ENCODE measurements around the gene FCMR. TPM values are rescaled to one million over a fixed set of nuclear protein-coding genes. Genes with fewer than 3 reads are reported as not detected.

Gene FCMR
- total and polyA plus RNA-seq, 10 of the 15 experiments (the other 5 are each of a cell fraction or from before 2014, with no cell fraction given), result 79.7 to 245 (median 123) TPM

GRCh38 chr1:206909161-206909882 is 12.4 kb downstream of the FCMR start:
- ATAC-seq (no peak; the same call in 1 of the 3 replicates), DNase-seq (ENCODE audit: low read depth, low spot score) (no peak), FAIRE-seq (no peak)
- H3K4me1 ChIP-seq (ENCODE audit: control insufficient read depth, insufficient read depth, low read length), result peaks cover 16% of the 10 kb centered on the region
- no peak overlapping the region for H3K9ac ChIP-seq (ENCODE audit: control insufficient read depth, insufficient read depth, low read length)
- peaks cover 29 to 38% of the 10 kb centered on the region in 2 experiments for H3K36me3 ChIP-seq (ENCODE audit: control insufficient read depth in 2 of 2, insufficient read depth in 2 of 2, low read length in 1 of 2)
- RAD21 ChIA-PET (ENCODE audit: unreplicated experiment), result interaction anchor here (0.7 to 1.8 kb wide), 8 partner anchors 21 to 175 kb away, joined by 3 to 10 read pairs (median 4); no protein-coding TSS in a partner anchor
- TF ChIP-seq POLR2A (IDR thresholded peaks at IDR 0.05; ENCODE audit: low read depth, low read length), result 0 out of 2 replicates have a peak, but pooled peaks have one; percentile 1
- TF ChIP-seq, protein P1, sequence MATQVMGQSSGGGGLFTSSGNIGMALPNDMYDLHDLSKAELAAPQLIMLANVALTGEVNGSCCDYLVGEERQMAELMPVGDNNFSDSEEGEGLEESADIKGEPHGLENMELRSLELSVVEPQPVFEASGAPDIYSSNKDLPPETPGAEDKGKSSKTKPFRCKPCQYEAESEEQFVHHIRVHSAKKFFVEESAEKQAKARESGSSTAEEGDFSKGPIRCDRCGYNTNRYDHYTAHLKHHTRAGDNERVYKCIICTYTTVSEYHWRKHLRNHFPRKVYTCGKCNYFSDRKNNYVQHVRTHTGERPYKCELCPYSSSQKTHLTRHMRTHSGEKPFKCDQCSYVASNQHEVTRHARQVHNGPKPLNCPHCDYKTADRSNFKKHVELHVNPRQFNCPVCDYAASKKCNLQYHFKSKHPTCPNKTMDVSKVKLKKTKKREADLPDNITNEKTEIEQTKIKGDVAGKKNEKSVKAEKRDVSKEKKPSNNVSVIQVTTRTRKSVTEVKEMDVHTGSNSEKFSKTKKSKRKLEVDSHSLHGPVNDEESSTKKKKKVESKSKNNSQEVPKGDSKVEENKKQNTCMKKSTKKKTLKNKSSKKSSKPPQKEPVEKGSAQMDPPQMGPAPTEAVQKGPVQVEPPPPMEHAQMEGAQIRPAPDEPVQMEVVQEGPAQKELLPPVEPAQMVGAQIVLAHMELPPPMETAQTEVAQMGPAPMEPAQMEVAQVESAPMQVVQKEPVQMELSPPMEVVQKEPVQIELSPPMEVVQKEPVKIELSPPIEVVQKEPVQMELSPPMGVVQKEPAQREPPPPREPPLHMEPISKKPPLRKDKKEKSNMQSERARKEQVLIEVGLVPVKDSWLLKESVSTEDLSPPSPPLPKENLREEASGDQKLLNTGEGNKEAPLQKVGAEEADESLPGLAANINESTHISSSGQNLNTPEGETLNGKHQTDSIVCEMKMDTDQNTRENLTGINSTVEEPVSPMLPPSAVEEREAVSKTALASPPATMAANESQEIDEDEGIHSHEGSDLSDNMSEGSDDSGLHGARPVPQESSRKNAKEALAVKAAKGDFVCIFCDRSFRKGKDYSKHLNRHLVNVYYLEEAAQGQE (IDR thresholded peaks at IDR 0.05; ENCODE audit: low read depth, low read length), result no peak
- no peak for TF ChIP-seq POLR2AphosphoS5 (IDR thresholded peaks at IDR 0.05; ENCODE audit: low read length)
- no peak for TF ChIP-seq ZBTB40 (IDR thresholded peaks at IDR 0.05; ENCODE audit: borderline replicate concordance)
- no peak for TF ChIP-seq NR2C1 (IDR thresholded peaks at IDR 0.05)
- peak; percentile 12; the same call in 1 of the 2 replicates for TF ChIP-seq PKNOX1 (IDR thresholded peaks at IDR 0.05)
- TF ChIP-seq MTA2 (IDR thresholded peaks at IDR 0.05; ENCODE audit: low read depth), result no peak
- TF ChIP-seq EGR1 (IDR thresholded peaks at IDR 0.05; ENCODE audit: borderline replicate concordance in 1 of 2, low read depth in 2 of 2, low read length in 2 of 2), result 0 out of 3 replicates have a peak, but pooled peaks of 1 of the 2 experiments have one; percentile 5
- no peak for TF ChIP-seq YBX1 (IDR thresholded peaks at IDR 0.05)
- SMC1A ChIA-PET (ENCODE audit: uncharacterized antibody, unreplicated experiment), result interaction anchor here (0.7 to 2.8 kb wide), 18 partner anchors 8 to 190 kb away, joined by 3 to 11 read pairs (median 5); partner anchors contain the start of gene IL20
- in situ Hi-C loops (cut with MboI), result no loop called here
- WGBS (ENCODE audit: insufficient coverage, insufficient replicate concordance, low lambda C conversion rate, missing lambda C conversion rate), result 43% methylated on average over 34 of the region's 69 CpGs
- CTCF ChIA-PET, result interaction anchor here (0.7 to 5.9 kb wide), 27 partner anchors 13 to 274 kb away, joined by 3 to 59 read pairs (median 4); partner anchors contain the start of genes DYRK3, FCMR and IL20
- H3K9me3 ChIP-seq (replicated peaks; ENCODE audit: control insufficient read depth, insufficient read depth, low read length), result no peaks in the 10 kb centered on the region
- H2AFZ ChIP-seq (ENCODE audit: control insufficient read depth, low read depth, low read length), result no peak overlapping the region
- intact Hi-C loops (cut with micrococcal nuclease; ENCODE audit: unreplicated experiment), result no loop called here
- POLR2A ChIA-PET, result interaction anchor here (0.5 to 1.1 kb wide), 4 partner anchors 13 to 113 kb away, joined by 3 to 6 read pairs (median 4); partner anchors contain the start of gene FCMR
- H3K27ac ChIP-seq (ENCODE audit: control insufficient read depth, insufficient read depth), result no peak overlapping the region
- no peaks in the 10 kb centered on the region; the same call in 1 of the 2 replicates for H4K20me1 ChIP-seq (ENCODE audit: control insufficient read depth, insufficient read depth)
- BruUV-seq (replicated peaks), result no TSS peak
- peaks cover 12% of the 10 kb centered on the region for H3K79me2 ChIP-seq (ENCODE audit: control insufficient read depth, insufficient read depth, low read length)
- H3K4me2 ChIP-seq (ENCODE audit: control insufficient read depth, insufficient read depth), result peak overlapping the region; percentile 71
- no peaks in the 10 kb centered on the region for H3K27me3 ChIP-seq (replicated peaks in 1 of 2; ENCODE audit: control insufficient read depth in 2 of 2, insufficient read depth in 2 of 2, low read length in 1 of 2)
- peak overlapping the region; percentile 19; the same call in 1 of the 2 replicates for H3K4me3 ChIP-seq

Measured in GM12878 (cell line).